ENCODE results near the gene CCDC102A. TPM values are rescaled to one million over a fixed set of nuclear protein-coding genes. Genes with fewer than 3 reads are reported as not detected.
A peak's percentile ranks its signal among the peaks of the same experiment; 100 is the strongest.
"Not testable (repeated sequence)": the region's sequence is repeated elsewhere in the genome, so short reads cannot be mapped to it uniquely, and the experiment has no call there.

CCDC102A gene
- polyA plus RNA-seq, 6 donors from 2014 or later = 3.8 to 13.8 (median 9.3) TPM

- peak overlapping the region in 1 of 6 donors; percentile 52 for H3K27ac Mint-ChIP-seq
- H3K4me3 Mint-ChIP-seq = no peak overlapping the region
- peaks cover 16 to 52% of the 10 kb centered on the region in 2 donors for H3K36me3 Mint-ChIP-seq
These were observed 25.7 kb upstream of the CCDC102A start for GRCh38 chr16:57562066-57562465.

GRCh38 chr16:57559072-57559790, 22.9 kb upstream of the CCDC102A start:
- peak overlapping the region in 2 of 6 donors; percentile 32 to 58 for H3K27ac Mint-ChIP-seq
- H3K27me3 Mint-ChIP-seq = no peaks in the 10 kb centered on the region
- H3K4me3 Mint-ChIP-seq = no peak overlapping the region
- H3K36me3 Mint-ChIP-seq = peaks cover 29 to 42% of the 10 kb centered on the region in 2 donors
- DNase-seq = no peak
- peaks cover 4 to 24% (median 11%) of the 10 kb centered on the region in 7 donors for H3K9me3 Mint-ChIP-seq
- peaks cover 40 to 62% (median 58%) of the 10 kb centered on the region in 3 donors for H3K4me1 Mint-ChIP-seq
- ATAC-seq (ENCODE audit: low read depth in 2 of 2) = no peak

More at GRCh38 chr16:57562066-57562465, 25.7 kb upstream of the CCDC102A start:
- no peak for ATAC-seq (ENCODE audit: low read depth in 2 of 2)
- DNase-seq = no peak
- no peaks in the 10 kb centered on the region for H3K27me3 Mint-ChIP-seq
- H3K4me1 Mint-ChIP-seq = peaks cover 32 to 47% (median 39%) of the 10 kb centered on the region in 3 donors
- peaks cover 0 to 9% (median 6%) of the 10 kb centered on the region in 7 donors for H3K9me3 Mint-ChIP-seq

GRCh38 chr16:57556941-57557541, 20.7 kb upstream of the CCDC102A start:
- peaks cover 42 to 73% (median 73%) of the 10 kb centered on the region in 3 donors for H3K4me1 Mint-ChIP-seq

GRCh38 chr16:57555831-57556230, 19.5 kb upstream of the CCDC102A start:
- peaks cover 40 to 73% (median 72%) of the 10 kb centered on the region in 3 donors for H3K4me1 Mint-ChIP-seq
- H3K27ac Mint-ChIP-seq = peak overlapping the region in 3 of 6 donors; percentile 16 to 74 (median 65)
- no peak overlapping the region for H3K4me3 Mint-ChIP-seq

More at GRCh38 chr16:57556941-57557541, 20.7 kb upstream of the CCDC102A start:
- no peak for ATAC-seq (ENCODE audit: low read depth in 2 of 2)
- peak overlapping the region in 3 of 8 donors; percentile 4 to 40 (median 12) for H3K4me3 Mint-ChIP-seq
- peak overlapping the region in 4 of 6 donors; percentile 32 to 74 (median 56) for H3K27ac Mint-ChIP-seq
- H3K36me3 Mint-ChIP-seq = peaks cover 31 to 45% of the 10 kb centered on the region in 2 donors
- H3K27me3 Mint-ChIP-seq = no peaks in the 10 kb centered on the region
- H3K9me3 Mint-ChIP-seq = peaks cover 4 to 24% (median 11%) of the 10 kb centered on the region in 7 donors
- no peak for DNase-seq

GRCh38 chr16:57551057-57551456, 14.7 kb upstream of the CCDC102A start:
- Mint-ChIP-seq H3K36me3 (peaks cover 23 to 25% of the 10 kb centered on the region in 2 donors), H3K4me1 (peaks cover 35 to 84% (median 78%) of the 10 kb centered on the region in 3 donors), H3K4me3 (no peak overlapping the region), H3K9me3 (peaks cover 3 to 11% (median 4%) of the 10 kb centered on the region in 7 donors), H3K27me3 (no peaks in the 10 kb centered on the region), H3K27ac (peak overlapping the region in 2 of 6 donors; percentile 3 to 50)
- DNase-seq (no peak), ATAC-seq (ENCODE audit: low read depth in 2 of 2) (no peak)

More at GRCh38 chr16:57555831-57556230, 19.5 kb upstream of the CCDC102A start:
- DNase-seq (no peak), ATAC-seq (ENCODE audit: low read depth in 2 of 2) (no peak)
- Mint-ChIP-seq H3K36me3 (peaks cover 34 to 42% of the 10 kb centered on the region in 2 donors), H3K27me3 (no peaks in the 10 kb centered on the region), H3K9me3 (peaks cover 4 to 18% (median 6%) of the 10 kb centered on the region in 7 donors)

GRCh38 chr16:57549730-57550129, 13.4 kb upstream of the CCDC102A start:
- DNase-seq (no peak), ATAC-seq (ENCODE audit: low read depth in 2 of 2) (no peak)
- no peaks in the 10 kb centered on the region for H3K27me3 Mint-ChIP-seq
- H3K4me1 Mint-ChIP-seq = peaks cover 33 to 86% (median 79%) of the 10 kb centered on the region in 3 donors
- H3K9me3 Mint-ChIP-seq = no peaks in the 10 kb centered on the region
- H3K27ac Mint-ChIP-seq = peak overlapping the region in 2 of 6 donors; percentile 12 to 47
- H3K36me3 Mint-ChIP-seq = peaks cover 17 to 19% of the 10 kb centered on the region in 2 donors
- H3K4me3 Mint-ChIP-seq = peak overlapping the region in 4 of 8 donors; percentile 17 to 77 (median 39)

- H3K36me3 Mint-ChIP-seq = peaks cover 17 to 19% of the 10 kb centered on the region in 2 donors
- peak overlapping the region in 1 of 6 donors; percentile 23 for H3K27ac Mint-ChIP-seq
- no peaks in the 10 kb centered on the region for H3K27me3 Mint-ChIP-seq
- ATAC-seq (ENCODE audit: low read depth in 2 of 2) = no peak
- H3K4me1 Mint-ChIP-seq = peaks cover 44 to 93% (median 90%) of the 10 kb centered on the region in 3 donors
- H3K4me3 Mint-ChIP-seq = peak overlapping the region in 1 of 8 donors; percentile 55
- DNase-seq = no peak
- no peaks in the 10 kb centered on the region for H3K9me3 Mint-ChIP-seq
These were observed 12.0 kb upstream of the CCDC102A start for GRCh38 chr16:57548408-57548807.

GRCh38 chr16:57547524-57547923, 11.2 kb upstream of the CCDC102A start:
- Mint-ChIP-seq H3K27ac (peak overlapping the region in 1 of 6 donors; percentile 80), H3K36me3 (peaks cover 14 to 19% of the 10 kb centered on the region in 2 donors), H3K4me1 (peaks cover 47 to 93% (median 90%) of the 10 kb centered on the region in 3 donors), H3K4me3 (peak overlapping the region in 2 of 8 donors; percentile 16 to 42)
- not testable (repeated sequence) for H3K9me3 Mint-ChIP-seq; ATAC-seq (ENCODE audit: low read depth in 2 of 2); DNase-seq; H3K27me3 Mint-ChIP-seq

- Mint-ChIP-seq H3K27me3 (no peaks in the 10 kb centered on the region), H3K4me3 (peak overlapping the region; percentile 83 to 96 (median 94)), H3K27ac (peak overlapping the region; percentile 46 to 95 (median 78)), H3K9me3 (no peaks in the 10 kb centered on the region), H3K4me1 (peaks cover 49 to 97% (median 81%) of the 10 kb centered on the region in 3 donors), H3K36me3 (peaks cover 0 to 6% of the 10 kb centered on the region in 2 donors)
- DNase-seq (peak; percentile 88), ATAC-seq (ENCODE audit: low read depth in 2 of 2) (peak; percentile 84 to 88)
These were observed 7.8 kb upstream of the CCDC102A start for GRCh38 chr16:57544124-57544653.

- no peaks in the 10 kb centered on the region for H3K9me3 Mint-ChIP-seq
- ATAC-seq (ENCODE audit: low read depth in 2 of 2) = no peak
- no peak for DNase-seq
- H3K27ac Mint-ChIP-seq = peak overlapping the region; percentile 25 to 95 (median 92)
- peak overlapping the region; percentile 83 to 96 (median 94) for H3K4me3 Mint-ChIP-seq
- H3K4me1 Mint-ChIP-seq = peaks cover 59 to 98% (median 88%) of the 10 kb centered on the region in 3 donors
- no peaks in the 10 kb centered on the region for H3K27me3 Mint-ChIP-seq
- H3K36me3 Mint-ChIP-seq = no peaks in the 10 kb centered on the region
These were observed 5.5 kb upstream of the CCDC102A start for GRCh38 chr16:57541754-57542435.

- Mint-ChIP-seq H3K27ac (peak overlapping the region in 3 of 6 donors; percentile 42 to 87 (median 56)), H3K36me3 (no peaks in the 10 kb centered on the region), H3K27me3 (no peaks in the 10 kb centered on the region), H3K9me3 (no peaks in the 10 kb centered on the region), H3K4me3 (peak overlapping the region in 7 of 8 donors; percentile 9 to 93 (median 80)), H3K4me1 (peaks cover 61 to 92% (median 84%) of the 10 kb centered on the region in 3 donors)
- DNase-seq (no peak), ATAC-seq (ENCODE audit: low read depth in 2 of 2) (no peak)
These were observed 4.8 kb upstream of the CCDC102A start for GRCh38 chr16:57540906-57541753.

- no peaks in the 10 kb centered on the region for H3K9me3 Mint-ChIP-seq
- DNase-seq (no peak), ATAC-seq (ENCODE audit: low read depth in 2 of 2) (no peak)
- no peaks in the 10 kb centered on the region for H3K27me3 Mint-ChIP-seq
- H3K36me3 Mint-ChIP-seq = no peaks in the 10 kb centered on the region
- peaks cover 65 to 88% (median 81%) of the 10 kb centered on the region in 3 donors for H3K4me1 Mint-ChIP-seq
- H3K4me3 Mint-ChIP-seq = peak overlapping the region in 4 of 8 donors; percentile 36 to 48 (median 42)
- H3K27ac Mint-ChIP-seq = peak overlapping the region in 2 of 6 donors; percentile 33 to 84
These were observed 4.0 kb upstream of the CCDC102A start for GRCh38 chr16:57540387-57540786.
